Measurements from ENCODE around the gene SRSF4. TPM values are rescaled to one million over a fixed set of nuclear protein-coding genes. Genes with fewer than 3 reads are reported as not detected.

SRSF4 gene
- polyA plus RNA-seq, 3 donors from 2014 or later, result 49.5 to 110 (median 62.4) TPM

DNA sequence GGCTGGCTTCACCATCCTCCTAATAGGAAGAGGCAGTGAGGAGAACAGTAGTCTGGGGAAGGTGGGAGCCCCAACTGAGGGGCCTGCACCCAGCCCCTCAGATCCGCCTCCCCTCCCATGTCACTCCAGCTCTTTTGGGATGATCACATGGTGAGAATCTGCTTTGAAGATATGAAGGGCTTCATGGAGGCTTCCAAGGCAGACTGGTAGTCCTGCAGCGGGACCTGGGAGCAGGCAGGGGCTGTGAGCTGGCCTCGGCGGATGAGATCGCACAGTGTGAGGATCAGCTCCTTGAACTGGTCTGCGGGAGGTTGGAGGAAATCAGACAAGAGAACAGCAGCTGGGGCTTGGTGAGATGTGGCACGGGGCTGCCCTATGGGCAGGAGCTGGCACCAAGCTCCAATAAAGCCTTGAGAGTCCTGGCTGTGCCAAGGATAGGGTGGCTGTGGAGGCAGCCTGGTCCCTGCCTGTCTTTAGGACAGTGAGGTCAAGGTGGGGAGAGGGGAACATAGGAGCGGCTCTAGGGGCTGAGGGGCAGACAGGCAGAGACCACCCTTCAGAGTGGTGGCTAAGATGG, 12.3 kb upstream of the SRSF4 start:
- no peak for DNase-seq
- Mint-ChIP-seq H3K9me3 (no peaks in the 10 kb centered on the region), H3K27ac (peak overlapping the region in 1 of 6 donors; percentile 21), H3K36me3 (peaks cover 0 to 10% (median 3%) of the 10 kb centered on the region in 3 donors), H3K27me3 (ENCODE audit: low read depth in 3 of 3) (peaks cover 0 to 2% (median 0%) of the 10 kb centered on the region in 3 donors), H3K4me3 (no peak overlapping the region), H3K4me1 (no peaks in the 10 kb centered on the region)

DNA sequence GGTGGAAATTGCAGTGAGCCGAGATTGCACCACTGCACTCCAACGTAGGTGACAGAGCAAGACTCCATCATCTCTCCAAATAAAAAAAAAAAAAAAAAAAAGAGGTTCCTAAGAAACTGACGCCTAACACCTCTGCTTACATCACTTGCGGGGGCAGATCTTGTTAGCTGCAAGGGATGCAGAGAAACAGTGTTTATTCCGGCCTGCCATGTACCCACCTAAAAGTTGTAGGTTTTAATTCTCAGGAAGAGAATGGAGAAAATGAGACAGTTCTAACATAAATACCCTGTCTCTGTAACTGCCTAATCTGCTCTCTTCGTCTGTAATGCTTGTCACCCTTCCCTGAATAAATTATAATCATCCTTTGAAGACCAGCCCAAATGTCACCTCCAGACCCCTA, 9.0 kb upstream of the SRSF4 start:
- Mint-ChIP-seq H3K4me1 (no peaks in the 10 kb centered on the region), H3K27ac (no peak overlapping the region), H3K9me3 (peaks cover 0 to 2% (median 0%) of the 10 kb centered on the region in 6 donors), H3K4me3 (no peak overlapping the region), H3K36me3 (peaks cover 0 to 10% (median 3%) of the 10 kb centered on the region in 3 donors), H3K27me3 (ENCODE audit: low read depth in 3 of 3) (peaks cover 0 to 2% (median 2%) of the 10 kb centered on the region in 3 donors)
- no peak for DNase-seq

DNA sequence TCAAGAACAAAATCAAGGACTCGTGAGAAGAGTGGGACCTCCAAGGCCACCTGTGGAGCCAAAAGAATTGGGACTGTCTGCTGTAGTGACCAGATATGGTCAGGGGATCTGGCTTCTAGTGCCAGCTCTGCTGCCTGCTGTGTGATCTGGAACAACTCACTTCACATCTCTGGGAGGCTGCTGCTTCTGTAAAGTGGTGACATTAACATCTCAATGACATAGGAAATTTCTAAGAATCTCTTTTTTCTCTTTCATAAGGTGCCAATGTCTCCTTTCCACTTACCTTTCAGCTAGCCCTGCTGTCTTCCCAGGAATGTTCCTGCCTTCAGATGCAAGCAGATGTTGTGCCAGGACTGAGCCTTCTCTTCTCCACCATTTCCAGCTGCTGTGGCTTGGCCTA, 5.0 kb upstream of the SRSF4 start:
- peaks cover 0 to 2% (median 0%) of the 10 kb centered on the region in 6 donors for H3K9me3 Mint-ChIP-seq
- DNase-seq, result no peak
- no peak overlapping the region for H3K27ac Mint-ChIP-seq
- peaks cover 0 to 8% (median 4%) of the 10 kb centered on the region in 3 donors for H3K27me3 Mint-ChIP-seq (ENCODE audit: low read depth in 3 of 3)
- peaks cover 0 to 3% (median 0%) of the 10 kb centered on the region in 3 donors for H3K36me3 Mint-ChIP-seq
- H3K4me1 Mint-ChIP-seq, result peaks cover 11 to 17% of the 10 kb centered on the region in 2 donors
- H3K4me3 Mint-ChIP-seq, result no peak overlapping the region

DNA sequence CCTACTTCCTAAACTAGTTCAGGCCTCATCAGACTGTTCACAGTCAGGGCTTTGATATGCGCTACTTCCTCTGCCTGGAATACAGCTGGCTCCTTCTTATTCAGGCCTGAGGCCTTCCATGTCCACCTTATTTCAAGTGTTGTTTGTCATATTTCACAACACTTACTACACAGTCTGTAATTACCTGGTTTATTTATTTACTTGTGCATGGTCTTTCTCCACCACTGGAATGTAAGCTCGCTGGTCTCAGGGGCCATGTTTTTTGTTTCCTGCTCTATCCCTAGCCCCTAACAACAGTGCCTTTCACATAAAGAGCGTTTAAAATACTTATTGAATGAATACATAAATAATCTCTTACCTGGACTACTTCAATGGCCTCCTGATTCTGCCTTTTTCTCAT, 4.6 kb upstream of the SRSF4 start:
- H3K27me3 Mint-ChIP-seq (ENCODE audit: low read depth in 3 of 3), result peaks cover 0 to 8% (median 6%) of the 10 kb centered on the region in 3 donors
- no peak for DNase-seq
- peaks cover 0 to 3% (median 0%) of the 10 kb centered on the region in 3 donors for H3K36me3 Mint-ChIP-seq
- H3K27ac Mint-ChIP-seq, result peak overlapping the region in 1 of 6 donors; percentile 7
- H3K9me3 Mint-ChIP-seq, result peaks cover 0 to 2% (median 0%) of the 10 kb centered on the region in 6 donors
- H3K4me1 Mint-ChIP-seq, result peaks cover 11 to 17% of the 10 kb centered on the region in 2 donors
- no peak overlapping the region for H3K4me3 Mint-ChIP-seq

DNA sequence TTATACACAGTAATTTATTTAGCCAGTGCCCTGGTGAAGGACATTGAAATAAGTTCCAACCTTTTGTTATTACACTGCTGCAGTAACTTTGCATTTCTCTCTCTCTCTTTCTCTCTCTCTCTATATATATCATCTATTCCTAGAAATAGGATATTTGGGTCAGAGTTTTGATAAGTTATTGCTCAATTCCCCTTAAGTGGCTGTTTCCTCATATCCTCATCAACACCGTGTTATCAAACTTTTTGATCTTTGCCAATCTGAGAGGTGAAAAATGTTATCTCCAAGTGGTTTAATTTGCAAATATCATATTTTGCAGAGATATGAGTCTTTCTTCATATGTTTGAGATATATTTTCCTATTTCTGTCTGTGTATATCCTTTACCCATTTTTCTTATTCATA, 1.6 kb upstream of the SRSF4 start:
- Mint-ChIP-seq H3K4me3 (peak overlapping the region; percentile 94 to 97 (median 94)), H3K4me1 (peaks cover 37 to 44% of the 10 kb centered on the region in 2 donors), H3K27me3 (ENCODE audit: low read depth in 3 of 3) (peaks cover 2 to 9% (median 9%) of the 10 kb centered on the region in 3 donors), H3K9me3 (peaks cover 0 to 2% (median 0%) of the 10 kb centered on the region in 6 donors), H3K36me3 (peaks cover 0 to 7% (median 6%) of the 10 kb centered on the region in 3 donors), H3K27ac (peak overlapping the region in 5 of 6 donors; percentile 69 to 98 (median 95))
- DNase-seq, result no peak

DNA sequence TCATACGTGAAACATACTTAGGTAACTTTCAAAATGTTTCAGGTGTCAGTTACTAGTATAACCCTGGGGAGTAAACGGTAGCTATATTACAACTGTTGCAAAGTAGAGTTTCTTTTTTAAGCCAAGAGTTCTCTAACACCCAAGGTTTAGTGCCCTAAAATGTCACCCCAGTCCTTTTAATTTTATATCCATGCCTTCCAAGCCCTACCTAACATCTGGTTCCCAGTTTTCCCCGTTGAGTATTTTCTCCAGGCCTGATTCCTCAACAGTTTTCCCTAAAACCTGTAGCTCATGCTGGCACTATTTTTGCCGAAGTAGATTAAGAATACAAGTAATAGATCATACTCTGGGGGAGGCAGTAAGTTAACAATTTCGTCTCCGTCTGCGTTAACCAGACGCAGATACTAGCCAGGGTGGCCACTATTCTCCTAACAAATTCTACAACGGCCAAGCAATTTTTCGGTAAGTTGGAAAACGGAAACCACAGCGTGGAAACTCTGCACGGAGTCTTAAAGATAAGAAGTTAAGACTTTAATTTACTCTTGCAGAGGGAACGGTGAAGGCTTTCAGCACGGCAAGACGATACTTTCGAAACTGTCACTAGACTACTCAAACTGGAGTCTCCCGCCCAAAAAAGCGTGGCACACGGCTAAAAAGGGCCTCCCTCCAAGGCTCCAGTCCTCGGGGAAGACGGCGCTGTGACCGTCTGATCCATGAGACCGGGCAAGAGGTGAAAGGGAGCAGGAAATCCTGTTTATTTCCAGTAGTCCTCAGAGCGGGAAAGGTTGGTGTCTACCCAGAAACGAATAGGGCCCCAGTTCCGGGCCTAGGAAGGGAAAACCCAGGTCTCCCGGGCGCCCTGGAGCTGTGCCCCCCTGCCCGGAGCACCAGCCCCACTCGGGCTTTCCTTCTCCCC, 945 bp downstream of the SRSF4 start:
- no peak for DNase-seq
- Mint-ChIP-seq H3K36me3 (peaks cover 0 to 7% (median 6%) of the 10 kb centered on the region in 3 donors), H3K4me1 (peaks cover 59 to 69% of the 10 kb centered on the region in 2 donors), H3K9me3 (no peaks in the 10 kb centered on the region), H3K27me3 (ENCODE audit: low read depth in 3 of 3) (peaks cover 2 to 9% (median 7%) of the 10 kb centered on the region in 3 donors), H3K27ac (peak overlapping the region; percentile 89 to 96 (median 94)), H3K4me3 (peak overlapping the region; percentile 94 to 97 (median 94))

DNA sequence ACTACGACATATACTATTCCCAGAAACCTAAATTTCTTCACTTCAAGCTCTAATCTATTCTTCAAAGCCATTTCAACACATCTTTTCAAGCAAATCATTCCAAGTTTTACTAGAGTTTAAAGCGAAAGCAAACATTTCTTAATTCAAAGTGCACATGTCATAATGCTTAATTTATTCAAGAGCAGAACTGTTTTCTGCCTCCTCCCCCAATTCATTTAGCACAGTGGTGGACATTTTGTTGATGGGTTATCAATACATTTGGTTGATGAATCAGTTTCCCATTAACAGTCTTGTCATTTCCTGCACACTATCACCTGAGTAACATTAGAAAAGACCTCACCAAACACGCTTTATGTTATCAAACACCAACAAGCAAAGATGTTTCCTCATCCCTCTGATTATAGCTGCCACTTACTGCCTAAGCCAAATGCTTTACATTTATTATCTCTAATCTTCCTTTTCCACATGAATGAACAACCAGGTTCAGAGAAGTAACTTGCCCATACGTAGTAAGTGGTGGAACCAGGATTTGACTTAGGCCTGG, 2.0 kb downstream of the SRSF4 start:
- Mint-ChIP-seq H3K4me1 (peaks cover 60 to 70% of the 10 kb centered on the region in 2 donors), H3K36me3 (peaks cover 0 to 7% (median 6%) of the 10 kb centered on the region in 3 donors), H3K27ac (peak overlapping the region; percentile 89 to 96 (median 94)), H3K27me3 (ENCODE audit: low read depth in 3 of 3) (peaks cover 2 to 9% (median 7%) of the 10 kb centered on the region in 3 donors), H3K4me3 (peak overlapping the region; percentile 94 to 97 (median 94)), H3K9me3 (no peaks in the 10 kb centered on the region)
- DNase-seq, result no peak

DNA sequence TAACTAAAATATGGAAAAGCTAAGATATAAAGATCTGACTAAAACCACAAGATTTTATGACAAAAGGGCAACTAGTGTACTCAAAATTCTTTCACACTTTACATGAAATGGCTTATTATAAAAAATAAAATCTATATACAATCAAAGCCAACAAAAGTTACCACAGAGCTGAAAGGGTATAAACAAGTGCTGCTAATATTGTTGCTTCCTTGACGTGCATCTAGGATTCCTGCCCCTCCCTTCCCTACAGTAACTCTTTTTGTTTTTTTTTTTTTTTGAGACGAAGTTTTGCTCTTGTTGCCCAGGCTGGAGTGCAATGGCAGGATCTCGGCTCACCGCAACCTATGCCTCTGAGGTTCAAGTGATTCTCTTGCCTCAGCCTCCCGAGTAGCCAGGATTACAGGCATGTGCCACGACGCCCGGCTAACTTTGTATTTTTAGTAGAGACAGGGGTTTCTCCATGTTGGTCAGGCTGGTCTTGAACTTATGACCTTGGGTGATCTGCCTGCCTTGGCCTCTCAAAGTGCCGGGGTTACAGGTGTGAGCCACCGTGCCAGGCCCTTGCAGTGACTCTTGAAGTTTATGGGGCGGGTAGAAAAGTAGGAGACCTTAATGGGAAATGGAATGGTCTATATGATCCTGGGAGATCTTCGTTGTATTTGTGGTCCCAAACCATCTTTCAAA, 4.5 kb downstream of the SRSF4 start:
- Mint-ChIP-seq H3K9me3 (no peaks in the 10 kb centered on the region), H3K27ac (peak overlapping the region; percentile 9 to 78 (median 65)), H3K4me3 (peak overlapping the region in 4 of 5 donors; percentile 17 to 48 (median 35)), H3K4me1 (peaks cover 62 to 72% of the 10 kb centered on the region in 2 donors), H3K36me3 (peaks cover 4 to 9% (median 7%) of the 10 kb centered on the region in 3 donors), H3K27me3 (ENCODE audit: low read depth in 3 of 3) (peaks cover 2 to 7% (median 5%) of the 10 kb centered on the region in 3 donors)
- no peak for DNase-seq

DNA sequence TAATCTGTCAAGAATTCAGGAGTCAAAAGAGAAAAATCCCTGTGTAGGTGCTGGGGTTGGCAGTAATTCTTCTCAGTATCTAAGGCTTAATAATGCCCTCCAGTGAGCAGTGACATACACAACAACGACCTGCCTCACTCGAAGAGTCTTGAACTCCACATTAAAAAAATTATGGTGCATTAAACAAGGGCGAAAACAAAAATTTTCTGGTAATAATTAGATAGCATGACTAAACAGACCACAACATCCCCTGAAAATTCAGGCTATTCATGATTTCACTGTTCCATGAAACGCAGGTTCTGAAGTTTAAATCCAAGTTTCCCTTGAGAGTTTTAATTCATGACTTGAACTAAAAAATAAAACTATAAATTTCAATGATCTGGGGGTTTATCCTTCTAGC, 5.1 kb downstream of the SRSF4 start:
- Mint-ChIP-seq H3K27me3 (ENCODE audit: low read depth in 3 of 3) (peaks cover 2 to 6% (median 2%) of the 10 kb centered on the region in 3 donors), H3K4me1 (peaks cover 63 to 76% of the 10 kb centered on the region in 2 donors), H3K9me3 (no peaks in the 10 kb centered on the region), H3K27ac (peak overlapping the region; percentile 47 to 76 (median 58)), H3K4me3 (peak overlapping the region in 2 of 5 donors; percentile 7 to 48), H3K36me3 (peaks cover 4 to 9% (median 7%) of the 10 kb centered on the region in 3 donors)
- DNase-seq, result no peak

DNA sequence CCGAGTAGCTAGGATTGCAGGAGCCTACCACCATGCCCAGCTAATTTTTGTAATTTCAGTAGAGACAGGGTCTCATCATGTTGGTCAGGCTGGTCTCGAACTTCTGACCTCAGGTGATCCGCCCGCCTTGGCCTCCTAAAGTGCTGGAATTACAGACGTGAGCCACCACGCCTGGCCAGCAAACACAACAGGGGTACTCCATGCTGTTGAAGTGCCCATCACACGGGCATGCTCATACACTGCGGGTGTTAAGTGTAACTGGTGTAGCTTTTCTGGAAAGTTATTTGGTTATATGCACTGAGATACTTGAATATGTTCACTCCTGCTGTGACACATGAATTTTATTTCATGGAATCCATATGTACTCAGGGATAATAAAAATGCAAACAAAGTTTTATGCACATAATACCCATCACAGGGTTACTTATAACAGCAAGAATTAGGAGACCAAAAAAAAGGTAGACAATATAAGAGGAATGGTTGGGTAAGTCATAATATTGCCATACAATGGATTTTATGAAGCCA, 9.2 kb downstream of the SRSF4 start:
- H3K4me1 Mint-ChIP-seq, result peaks cover 64 to 76% of the 10 kb centered on the region in 2 donors
- no peak for DNase-seq
- H3K27me3 Mint-ChIP-seq (ENCODE audit: low read depth in 3 of 3), result peaks cover 0 to 1% (median 0%) of the 10 kb centered on the region in 3 donors
- peak overlapping the region in 2 of 6 donors; percentile 2 to 69 for H3K27ac Mint-ChIP-seq
- H3K9me3 Mint-ChIP-seq, result no peaks in the 10 kb centered on the region
- H3K36me3 Mint-ChIP-seq, result peaks cover 0 to 4% (median 3%) of the 10 kb centered on the region in 3 donors
- peak overlapping the region in 1 of 5 donors; percentile 12 for H3K4me3 Mint-ChIP-seq

DNA sequence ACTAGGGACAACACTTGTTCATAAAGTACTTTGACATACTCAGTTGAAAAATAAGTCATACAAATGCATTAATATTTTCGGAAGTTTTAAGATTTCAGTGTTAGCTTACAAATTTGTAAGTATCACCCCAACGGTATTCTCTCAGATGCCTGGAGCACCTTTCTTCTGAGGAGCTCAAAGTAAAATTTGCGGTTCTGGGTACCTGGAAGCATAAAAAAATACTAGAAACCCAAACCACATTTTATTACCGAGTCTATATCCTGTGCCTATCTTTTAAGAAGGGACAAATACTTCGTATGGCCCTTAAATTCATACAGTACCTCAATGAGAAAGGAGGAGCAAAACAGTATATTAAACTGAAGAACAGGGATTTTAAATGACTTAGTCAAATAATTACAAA, 10.2 kb downstream of the SRSF4 start:
- peaks cover 0 to 1% (median 0%) of the 10 kb centered on the region in 3 donors for H3K27me3 Mint-ChIP-seq (ENCODE audit: low read depth in 3 of 3)
- DNase-seq, result no peak
- H3K27ac Mint-ChIP-seq, result peak overlapping the region in 1 of 6 donors; percentile 65
- peaks cover 3 to 4% (median 4%) of the 10 kb centered on the region in 3 donors for H3K36me3 Mint-ChIP-seq
- H3K4me3 Mint-ChIP-seq, result peak overlapping the region in 2 of 5 donors; percentile 7 to 42
- peaks cover 59 to 75% of the 10 kb centered on the region in 2 donors for H3K4me1 Mint-ChIP-seq
- no peaks in the 10 kb centered on the region for H3K9me3 Mint-ChIP-seq

DNA sequence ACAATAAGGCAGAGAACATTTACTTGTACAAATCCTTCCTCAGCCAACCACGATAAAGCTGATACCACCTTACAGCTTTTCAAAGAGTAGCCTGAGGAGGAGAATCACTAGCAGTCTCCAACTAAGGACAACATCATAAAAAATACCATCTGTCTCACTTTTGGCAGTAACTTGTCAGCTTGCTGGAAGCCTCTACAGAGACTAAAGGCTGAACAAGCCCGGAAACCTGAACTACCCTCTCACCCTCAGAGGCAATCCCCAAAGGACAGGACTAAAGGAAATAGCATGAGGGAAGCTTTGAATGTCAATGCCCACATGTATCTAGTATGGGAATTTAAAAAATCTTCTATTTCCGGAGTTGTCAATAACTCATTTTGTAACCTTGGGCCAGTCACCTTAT, 10.6 kb downstream of the SRSF4 start:
- Mint-ChIP-seq H3K27me3 (ENCODE audit: low read depth in 3 of 3) (peaks cover 0 to 1% (median 0%) of the 10 kb centered on the region in 3 donors), H3K4me3 (peak overlapping the region in 3 of 5 donors; percentile 7 to 42 (median 7)), H3K36me3 (peaks cover 3 to 4% (median 4%) of the 10 kb centered on the region in 3 donors), H3K27ac (peak overlapping the region in 3 of 6 donors; percentile 44 to 65 (median 56)), H3K9me3 (no peaks in the 10 kb centered on the region), H3K4me1 (peaks cover 57 to 75% of the 10 kb centered on the region in 2 donors)
- DNase-seq, result no peak
